ENCODE results near the gene BRMS1L.

DNA sequence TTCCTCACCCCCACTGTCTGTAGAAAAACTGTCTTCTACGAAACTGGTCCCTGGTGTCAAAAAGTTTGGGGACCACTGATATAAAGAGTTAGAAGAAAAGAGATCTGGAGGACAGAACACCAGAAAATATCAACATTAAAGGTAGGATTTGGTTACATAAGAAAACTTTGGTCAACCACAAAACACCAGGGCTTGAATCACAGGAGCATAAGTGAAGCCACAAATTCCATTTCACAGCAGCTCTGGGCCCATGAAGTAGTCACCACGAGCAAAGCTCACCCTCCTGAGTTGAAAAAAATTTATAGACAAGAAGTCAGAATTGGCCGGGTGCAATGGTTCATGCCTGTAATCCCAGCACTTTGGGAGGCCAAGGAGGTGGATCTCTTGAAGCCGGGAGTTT lies 36.5 kb upstream of the BRMS1L start:
- TF ChIP-seq, protein P1, sequence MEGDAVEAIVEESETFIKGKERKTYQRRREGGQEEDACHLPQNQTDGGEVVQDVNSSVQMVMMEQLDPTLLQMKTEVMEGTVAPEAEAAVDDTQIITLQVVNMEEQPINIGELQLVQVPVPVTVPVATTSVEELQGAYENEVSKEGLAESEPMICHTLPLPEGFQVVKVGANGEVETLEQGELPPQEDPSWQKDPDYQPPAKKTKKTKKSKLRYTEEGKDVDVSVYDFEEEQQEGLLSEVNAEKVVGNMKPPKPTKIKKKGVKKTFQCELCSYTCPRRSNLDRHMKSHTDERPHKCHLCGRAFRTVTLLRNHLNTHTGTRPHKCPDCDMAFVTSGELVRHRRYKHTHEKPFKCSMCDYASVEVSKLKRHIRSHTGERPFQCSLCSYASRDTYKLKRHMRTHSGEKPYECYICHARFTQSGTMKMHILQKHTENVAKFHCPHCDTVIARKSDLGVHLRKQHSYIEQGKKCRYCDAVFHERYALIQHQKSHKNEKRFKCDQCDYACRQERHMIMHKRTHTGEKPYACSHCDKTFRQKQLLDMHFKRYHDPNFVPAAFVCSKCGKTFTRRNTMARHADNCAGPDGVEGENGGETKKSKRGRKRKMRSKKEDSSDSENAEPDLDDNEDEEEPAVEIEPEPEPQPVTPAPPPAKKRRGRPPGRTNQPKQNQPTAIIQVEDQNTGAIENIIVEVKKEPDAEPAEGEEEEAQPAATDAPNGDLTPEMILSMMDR (conservative IDR thresholded peaks at IDR 0.05; ENCODE audit: low read depth in 2 of 2): no peak
- no peak for TF ChIP-seq EZH2 (IDR thresholded peaks at IDR 0.05; ENCODE audit: low read depth, unreplicated experiment)
- no peak for TF ChIP-seq POLR2AphosphoS5 (IDR thresholded peaks at IDR 0.05; ENCODE audit: low read depth)
- no peak for TF ChIP-seq CREB1 (CRISPR knock-in tag; IDR thresholded peaks at IDR 0.05; ENCODE audit: low read depth)
- no peak for TF ChIP-seq JUNB (IDR thresholded peaks at IDR 0.05; ENCODE audit: unreplicated experiment)
- TF ChIP-seq ZNF114 (CRISPR knock-in tag; IDR thresholded peaks at IDR 0.05): no peak
- TF ChIP-seq, protein P2, sequence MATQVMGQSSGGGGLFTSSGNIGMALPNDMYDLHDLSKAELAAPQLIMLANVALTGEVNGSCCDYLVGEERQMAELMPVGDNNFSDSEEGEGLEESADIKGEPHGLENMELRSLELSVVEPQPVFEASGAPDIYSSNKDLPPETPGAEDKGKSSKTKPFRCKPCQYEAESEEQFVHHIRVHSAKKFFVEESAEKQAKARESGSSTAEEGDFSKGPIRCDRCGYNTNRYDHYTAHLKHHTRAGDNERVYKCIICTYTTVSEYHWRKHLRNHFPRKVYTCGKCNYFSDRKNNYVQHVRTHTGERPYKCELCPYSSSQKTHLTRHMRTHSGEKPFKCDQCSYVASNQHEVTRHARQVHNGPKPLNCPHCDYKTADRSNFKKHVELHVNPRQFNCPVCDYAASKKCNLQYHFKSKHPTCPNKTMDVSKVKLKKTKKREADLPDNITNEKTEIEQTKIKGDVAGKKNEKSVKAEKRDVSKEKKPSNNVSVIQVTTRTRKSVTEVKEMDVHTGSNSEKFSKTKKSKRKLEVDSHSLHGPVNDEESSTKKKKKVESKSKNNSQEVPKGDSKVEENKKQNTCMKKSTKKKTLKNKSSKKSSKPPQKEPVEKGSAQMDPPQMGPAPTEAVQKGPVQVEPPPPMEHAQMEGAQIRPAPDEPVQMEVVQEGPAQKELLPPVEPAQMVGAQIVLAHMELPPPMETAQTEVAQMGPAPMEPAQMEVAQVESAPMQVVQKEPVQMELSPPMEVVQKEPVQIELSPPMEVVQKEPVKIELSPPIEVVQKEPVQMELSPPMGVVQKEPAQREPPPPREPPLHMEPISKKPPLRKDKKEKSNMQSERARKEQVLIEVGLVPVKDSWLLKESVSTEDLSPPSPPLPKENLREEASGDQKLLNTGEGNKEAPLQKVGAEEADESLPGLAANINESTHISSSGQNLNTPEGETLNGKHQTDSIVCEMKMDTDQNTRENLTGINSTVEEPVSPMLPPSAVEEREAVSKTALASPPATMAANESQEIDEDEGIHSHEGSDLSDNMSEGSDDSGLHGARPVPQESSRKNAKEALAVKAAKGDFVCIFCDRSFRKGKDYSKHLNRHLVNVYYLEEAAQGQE (IDR thresholded peaks at IDR 0.05; ENCODE audit: unreplicated experiment): no peak
- no peak for TF ChIP-seq EZH2phosphoT487 (IDR thresholded peaks at IDR 0.05; ENCODE audit: unreplicated experiment)
- TF ChIP-seq STAT1 (IDR thresholded peaks at IDR 0.05; ENCODE audit: unreplicated experiment): no peak
- no peak for TF ChIP-seq ZNF331 (CRISPR knock-in tag; IDR thresholded peaks at IDR 0.05; ENCODE audit: low read depth)
- no peak for TF ChIP-seq ZNF462 (CRISPR knock-in tag; IDR thresholded peaks at IDR 0.05)
- no peak for TF ChIP-seq NANOG (IDR thresholded peaks at IDR 0.05; ENCODE audit: borderline replicate concordance)
